GM21528 (cell line): ENCODE results near the gene EPB41L5.
"Not testable (repeated sequence)": the region's sequence is repeated elsewhere in the genome, so short reads cannot be mapped to it uniquely, and the experiment has no call there.

Experiments
- ATAC-seq: cut with Tn5 transposase; IDR thresholded peaks from one replicate; pipeline ENCODE4 v1.9.1; 2021; ENCODE audit warnings: mild to moderate bottlenecking, moderate library complexity; ENCODE audit not compliant: unreplicated experiment, low FRiP score

The EPB41L5 gene

DNA sequence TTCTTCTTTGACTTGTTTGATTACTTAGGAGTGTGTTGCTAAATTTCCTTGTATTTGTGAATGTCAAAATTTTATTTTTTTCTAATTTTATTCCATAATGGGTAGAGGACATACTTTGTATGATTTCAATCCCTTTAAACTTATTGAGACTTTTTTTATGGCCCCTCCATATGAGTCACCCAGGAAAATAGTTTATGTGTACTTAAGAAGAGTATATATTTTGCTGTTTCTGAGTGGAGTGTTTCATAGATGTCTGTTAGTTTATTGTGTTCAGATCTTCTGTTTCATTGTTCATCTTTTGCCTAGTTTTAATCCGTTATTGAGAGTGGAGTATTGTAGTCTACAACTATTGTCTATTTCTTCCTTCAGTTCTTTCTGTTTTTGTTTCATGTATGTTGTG is 81.9 kb downstream of the EPB41L5 start:
- ATAC-seq = no peak

DNA sequence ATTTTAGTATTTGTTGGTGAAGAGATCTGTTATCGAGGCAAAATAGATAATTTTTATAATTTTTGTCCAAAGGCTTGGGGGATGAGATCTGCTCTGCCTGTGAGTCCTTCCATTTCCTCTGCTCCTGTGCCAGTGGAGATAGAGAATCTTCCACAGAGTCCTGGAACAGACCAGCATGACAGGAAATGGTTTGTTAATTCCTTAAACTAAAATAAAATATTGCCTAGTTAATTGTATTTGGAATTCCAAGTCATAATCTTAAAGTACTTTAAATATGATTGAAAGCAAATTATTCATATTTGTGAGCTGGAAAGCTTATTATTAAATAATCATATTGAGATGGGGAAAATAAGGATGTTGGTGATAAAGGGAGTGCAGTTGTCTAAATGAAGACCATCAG is 87.8 kb downstream of the EPB41L5 start:
- ATAC-seq = no peak

DNA sequence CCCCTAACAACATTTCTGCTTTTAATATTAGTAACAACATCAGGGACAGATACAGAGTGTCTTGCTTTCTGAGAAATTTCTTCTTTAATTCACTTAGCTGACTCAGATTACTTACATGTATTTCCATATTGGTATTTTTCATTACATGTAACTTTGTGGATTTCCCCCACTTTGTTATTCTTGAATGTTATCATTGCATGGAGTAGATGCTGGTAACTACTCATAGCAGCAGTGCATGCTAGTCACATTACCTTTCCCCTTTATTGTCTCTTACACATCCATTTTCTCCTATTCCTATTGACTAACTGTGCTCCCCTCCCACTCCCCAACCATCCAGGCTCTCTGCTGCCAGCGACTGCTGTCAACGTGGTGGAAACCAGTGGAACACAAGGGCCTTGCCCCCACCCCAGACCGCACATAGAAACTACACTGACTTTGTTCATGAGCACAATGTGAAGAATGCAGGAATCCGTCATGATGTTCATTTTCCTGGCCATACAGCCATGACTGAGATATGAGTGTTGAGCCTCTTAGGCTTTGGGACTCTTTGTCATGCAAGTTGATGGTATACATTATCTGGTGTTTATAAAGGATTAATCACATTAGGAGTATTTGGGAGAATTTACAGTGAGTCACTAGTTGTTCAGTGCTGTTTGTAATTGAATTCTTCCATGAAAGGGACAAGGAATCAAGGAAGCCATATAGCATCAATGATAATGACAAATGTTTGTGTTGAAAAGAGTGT is 91.0 kb downstream of the EPB41L5 start:
- ATAC-seq = no peak

DNA sequence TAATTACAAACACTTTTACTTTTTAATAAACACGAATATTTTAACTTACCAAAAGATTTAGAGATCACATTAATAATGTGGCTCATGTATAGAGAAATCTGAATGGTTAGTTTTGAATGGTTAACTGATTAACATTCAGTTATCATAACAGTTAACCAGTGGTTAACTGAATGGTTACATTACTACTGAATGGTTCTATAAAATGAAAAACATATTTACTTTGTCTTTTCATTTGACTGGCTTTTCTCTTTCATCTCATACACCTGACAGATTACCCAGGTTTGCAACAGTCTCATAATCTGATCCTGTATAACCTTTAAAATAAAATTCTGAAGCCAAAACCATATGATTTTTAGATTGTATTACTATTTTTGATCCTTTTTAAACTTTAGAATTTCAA is 91.9 kb downstream of the EPB41L5 start:
- no peak for ATAC-seq

DNA sequence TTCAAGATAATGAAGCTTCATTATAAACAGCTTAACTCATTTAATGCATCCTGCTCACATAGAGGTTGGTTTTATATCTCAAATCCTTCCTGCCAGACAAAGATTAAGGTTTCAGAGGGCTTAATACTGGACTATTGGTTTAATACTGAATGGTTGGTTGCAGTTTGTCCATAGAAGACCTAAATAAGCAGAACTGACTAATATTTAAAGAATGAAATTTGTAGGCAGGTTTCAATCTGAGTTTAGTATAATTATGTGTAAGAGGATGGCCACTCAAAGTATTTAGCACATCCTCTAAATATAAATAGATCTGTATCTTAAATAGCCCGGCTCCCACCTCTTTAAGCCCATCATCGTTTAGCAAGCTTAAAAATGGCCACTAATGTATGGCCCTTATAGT is 92.5 kb downstream of the EPB41L5 start:
- ATAC-seq = no peak

DNA sequence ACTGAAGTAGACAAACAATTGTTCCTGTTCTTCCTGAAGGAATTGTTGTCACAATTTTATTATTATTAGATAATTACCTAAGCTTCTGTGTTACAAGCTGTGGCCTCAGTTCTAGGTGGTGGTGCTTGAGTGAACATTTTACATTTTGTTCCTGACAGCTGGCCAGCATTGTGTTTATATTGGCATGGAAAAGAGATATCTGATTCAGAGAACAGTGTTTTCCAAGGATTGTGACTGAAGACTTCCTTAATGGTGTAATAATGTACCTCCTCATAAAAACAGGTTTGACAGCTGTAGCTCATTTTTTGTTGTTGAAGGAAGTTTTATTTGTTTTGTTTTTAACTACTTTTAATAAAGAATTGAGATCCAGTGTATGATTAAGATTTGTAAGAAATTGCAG is 95.2 kb downstream of the EPB41L5 start:
- ATAC-seq = no peak

DNA sequence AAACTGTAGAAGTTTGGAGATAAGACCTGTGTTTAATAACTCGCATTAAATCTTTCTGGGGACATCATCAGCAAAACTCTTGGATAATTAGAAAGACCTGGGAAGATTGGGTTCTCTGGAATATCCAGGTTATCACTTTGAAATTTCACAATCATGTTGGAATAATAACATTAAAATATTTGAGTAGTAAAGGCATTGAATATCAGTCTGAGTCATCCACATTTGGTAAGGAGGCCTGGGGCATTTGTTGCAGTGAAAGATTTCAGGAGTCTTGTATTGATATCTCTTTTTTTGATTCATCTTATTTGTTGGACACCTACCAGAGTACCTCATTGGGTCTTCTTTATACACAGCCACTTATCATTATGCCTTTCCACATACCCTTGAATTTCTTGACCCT is 95.9 kb downstream of the EPB41L5 start:
- no peak for ATAC-seq

DNA sequence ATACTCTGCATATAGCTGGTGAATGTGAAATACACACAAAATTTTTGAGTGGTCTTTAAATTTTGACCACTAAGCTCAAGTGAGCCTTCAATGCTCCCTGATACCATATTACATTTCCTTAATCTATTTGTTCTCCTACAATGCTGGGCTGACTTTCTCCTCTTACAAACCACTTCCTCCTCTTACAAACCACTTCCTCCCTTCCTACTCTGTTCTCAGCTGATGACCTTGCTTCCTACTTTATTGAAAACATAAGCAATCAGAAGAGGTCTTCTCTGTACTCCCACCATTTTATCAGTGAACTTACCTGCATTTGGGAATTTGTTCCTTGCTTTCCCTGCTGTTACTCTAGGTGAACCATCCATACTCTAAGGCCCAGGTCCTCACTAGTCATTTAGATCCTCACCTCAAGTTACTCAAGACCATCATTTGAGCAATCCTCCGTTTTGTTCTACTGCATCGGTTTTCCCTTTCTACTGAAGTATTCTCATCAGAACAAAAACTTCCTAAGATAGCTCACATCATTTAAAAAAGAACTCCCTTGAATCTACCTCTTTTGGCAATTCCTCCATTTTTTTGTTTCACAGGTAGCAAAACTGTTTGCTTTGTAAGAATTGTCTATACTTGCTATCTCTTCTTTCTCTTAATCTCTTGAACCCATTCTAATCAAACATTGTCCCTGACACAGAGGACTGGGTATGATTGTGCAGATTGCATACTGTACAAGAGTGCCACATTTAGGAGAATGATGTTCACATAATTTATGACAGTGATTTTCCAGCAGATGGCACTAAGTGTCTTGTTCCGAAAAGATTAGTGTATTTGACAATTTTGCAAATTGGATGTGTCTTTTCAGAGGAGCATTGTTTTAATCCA is 96.5 kb downstream of the EPB41L5 start:
- ATAC-seq = no peak

DNA sequence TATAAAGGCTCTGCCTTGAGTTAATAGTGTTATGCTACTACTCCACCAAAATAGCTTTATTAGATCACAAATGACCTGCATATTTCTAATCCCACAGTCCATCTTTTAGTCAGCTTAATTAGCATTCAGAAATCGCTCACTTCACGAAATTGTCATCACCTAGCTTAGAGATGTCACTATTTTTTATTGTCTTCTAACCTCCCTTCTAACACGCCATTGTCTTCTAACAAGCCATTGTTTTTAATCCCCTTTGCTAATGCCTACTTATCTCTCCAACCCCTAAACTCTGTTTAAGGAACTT is 97.1 kb downstream of the EPB41L5 start:
- no peak for ATAC-seq

DNA sequence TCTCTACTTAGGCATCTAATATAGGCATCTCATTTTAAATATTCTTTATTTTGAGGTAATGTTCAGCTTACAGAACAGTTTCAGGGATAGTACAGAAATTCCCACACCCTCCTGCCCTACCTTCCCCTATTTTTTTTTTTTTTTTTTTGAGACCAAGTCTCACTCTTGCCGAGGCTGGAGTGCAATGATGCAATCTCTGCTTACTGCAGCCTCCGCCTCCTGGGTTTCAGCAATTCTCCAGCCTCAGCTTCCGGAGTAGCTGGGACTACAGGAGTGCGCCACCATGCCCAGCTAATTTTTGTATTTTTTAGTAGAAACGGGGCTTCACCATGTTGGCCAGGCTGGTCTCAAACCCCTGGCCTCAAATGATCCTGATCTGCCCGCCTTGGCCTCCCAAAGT is 97.6 kb downstream of the EPB41L5 start:
- ATAC-seq = no peak

DNA sequence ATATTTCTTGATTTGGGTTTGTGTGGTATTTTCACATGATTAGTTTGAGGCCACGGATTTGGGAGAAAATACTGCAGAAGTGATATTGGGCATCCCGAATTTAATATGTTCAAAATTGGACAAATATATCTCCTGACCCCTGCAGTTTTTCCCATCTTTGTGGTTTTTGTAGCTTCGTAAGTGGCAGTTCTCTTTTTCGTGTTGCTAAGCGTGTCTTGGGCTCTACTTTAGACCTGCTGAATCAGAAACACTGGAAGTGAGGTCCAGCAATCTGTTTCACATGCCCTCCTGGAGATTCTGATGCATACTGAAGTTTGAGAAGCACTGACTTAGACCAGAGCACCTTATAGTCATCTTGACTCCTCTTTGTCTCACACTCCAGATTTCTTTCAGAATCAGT is 98.3 kb downstream of the EPB41L5 start:
- ATAC-seq = no peak

DNA sequence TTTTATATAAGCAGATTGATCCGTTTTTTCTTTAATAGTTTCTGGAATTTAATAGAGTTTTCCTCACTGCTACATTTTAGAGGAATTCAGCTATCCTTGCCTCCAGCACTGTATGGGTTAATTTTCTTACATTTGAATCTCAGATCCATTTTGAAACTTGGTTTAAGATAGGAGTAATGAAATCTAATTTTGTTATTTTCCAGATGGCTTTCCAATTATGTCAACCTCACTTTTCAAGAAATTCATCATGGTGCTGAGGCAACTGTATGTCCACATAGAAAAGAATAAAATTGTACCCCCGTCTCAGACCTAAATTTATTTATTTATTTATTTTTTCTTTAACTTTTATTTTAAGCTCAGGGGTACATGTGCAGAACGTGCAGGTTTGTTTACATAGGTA is 105.1 kb downstream of the EPB41L5 start:
- ATAC-seq = no peak

DNA sequence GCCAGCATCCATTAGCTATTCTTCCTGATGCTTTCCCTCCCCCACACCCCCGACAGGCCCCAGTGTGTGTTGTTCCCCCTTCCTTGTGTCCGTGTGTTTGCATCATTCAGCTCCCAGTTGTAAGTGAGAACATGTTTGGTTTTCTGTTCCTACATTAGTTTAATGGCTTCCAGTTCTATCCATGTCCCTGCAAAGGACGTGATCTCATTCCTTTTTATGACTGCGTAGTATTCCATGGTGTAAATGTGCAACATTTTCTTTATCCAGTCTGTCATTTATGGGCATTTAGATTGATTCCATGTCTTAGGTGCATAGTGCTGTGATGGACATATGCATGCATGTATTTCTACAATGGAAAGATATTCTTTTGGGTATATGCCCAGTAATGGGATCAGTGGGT is 105.6 kb downstream of the EPB41L5 start:
- no peak for ATAC-seq

DNA sequence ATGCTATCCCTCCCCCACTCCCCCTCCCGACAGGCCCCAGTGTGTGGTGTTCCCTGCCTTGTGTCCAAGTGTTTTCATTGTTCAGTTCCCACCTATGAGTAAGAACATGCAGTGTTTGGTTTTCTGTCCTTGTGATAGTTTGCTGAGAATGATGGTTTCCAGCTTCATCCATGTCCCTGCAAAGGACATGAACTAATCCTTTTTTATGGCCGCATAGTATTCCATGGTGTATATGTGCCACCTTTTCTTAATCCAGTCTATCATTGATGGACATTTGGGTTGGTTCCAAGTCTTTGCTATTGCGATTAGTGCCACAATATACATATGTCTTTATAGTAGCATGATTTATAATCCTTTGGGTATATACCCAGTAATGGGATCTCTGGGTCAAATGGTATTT is 108.5 kb downstream of the EPB41L5 start:
- ATAC-seq = not testable (repeated sequence)

DNA sequence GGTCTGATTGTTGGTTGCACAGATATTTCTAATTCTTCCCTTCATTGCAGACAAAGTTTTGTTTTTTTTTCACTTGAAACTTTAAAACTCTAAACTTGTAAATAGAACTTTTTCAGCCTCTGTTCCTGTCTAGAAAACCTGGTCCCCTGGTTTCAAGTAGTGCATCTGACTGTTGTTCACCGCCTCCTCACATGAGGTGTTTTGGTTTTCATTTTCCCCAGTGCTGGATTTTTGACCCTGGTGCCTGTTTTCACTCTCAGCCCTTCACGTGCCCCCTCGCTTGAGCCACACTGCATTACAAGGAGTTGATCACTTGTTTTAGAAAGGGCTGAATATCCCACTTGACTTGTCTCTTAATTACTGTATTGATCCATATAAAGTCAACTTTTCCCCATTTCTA is 110.2 kb downstream of the EPB41L5 start:
- ATAC-seq = no peak

DNA sequence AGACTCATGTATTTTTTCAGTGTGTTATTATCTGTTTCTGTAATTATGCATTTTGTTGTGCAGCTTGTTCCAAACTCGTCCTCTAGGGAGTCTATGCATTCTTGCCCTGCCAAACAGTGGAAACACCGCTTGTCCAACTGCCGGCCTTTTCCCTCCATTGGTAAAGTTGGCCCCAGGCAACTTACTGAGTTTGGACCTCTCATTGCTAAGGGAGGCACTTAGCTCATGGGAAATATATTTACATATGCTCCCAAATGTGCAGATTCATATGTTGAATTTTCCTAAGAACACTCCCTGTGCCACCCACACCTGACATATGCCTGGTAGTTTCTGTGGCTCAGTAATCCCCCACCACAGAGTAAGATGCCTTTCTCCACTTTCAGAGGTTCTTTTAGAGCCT is 112.3 kb downstream of the EPB41L5 start:
- no peak for ATAC-seq

DNA sequence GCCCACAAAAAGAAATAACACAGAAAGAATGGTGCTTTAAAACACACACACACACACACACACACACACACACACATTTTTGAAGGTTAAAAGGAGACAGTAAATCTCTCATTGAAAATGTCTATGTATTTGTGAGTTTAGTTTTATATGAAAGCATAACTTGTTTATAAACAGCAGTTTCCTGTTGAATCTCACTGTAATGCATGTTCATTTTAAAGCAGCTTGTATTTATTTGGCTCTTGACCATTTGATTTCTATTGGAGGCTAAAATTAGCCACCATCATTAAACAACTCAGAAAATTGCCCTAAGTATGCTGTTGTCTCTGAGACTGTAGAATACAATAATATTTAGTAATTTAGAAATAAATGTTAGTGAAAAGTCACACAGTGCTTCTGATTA is 115.3 kb downstream of the EPB41L5 start:
- no peak for ATAC-seq

DNA sequence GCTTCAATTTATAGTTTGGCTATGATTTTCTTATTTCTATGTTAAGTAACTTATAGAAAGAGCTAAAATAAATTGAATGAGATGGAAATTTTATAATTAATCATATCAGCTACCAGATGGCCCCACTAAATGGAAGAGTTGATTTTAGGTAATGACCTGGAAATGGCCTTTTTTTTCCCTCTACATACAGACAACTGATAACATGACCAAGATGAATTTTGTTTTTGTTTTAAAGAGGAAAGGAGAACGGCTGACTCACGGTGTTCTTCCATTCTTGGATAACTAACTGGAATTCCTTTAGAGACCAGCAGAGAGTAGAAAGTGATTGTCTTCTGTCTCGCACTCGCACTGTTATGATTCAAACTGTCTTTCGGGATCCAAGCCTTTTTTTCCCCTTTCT is 119.3 kb downstream of the EPB41L5 start:
- no peak for ATAC-seq

DNA sequence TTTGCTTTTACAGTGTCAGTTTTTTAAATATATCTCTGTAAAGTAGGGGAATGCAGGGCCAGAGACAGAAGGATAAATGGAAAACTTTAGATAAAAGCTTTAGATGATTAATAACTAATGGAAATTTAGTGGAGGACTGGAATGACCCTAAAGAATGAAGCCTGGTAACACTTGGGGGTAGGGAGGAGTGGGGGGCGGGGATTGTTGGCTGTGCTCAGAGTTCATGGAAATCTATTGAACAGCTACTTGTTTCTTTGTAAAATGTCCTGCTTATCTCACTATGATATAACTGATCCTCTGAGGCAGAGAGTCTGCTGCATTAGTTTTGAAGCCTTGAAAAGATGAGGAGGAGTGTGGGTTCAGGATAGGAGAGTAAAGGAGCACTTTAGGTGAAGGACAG is 119.8 kb downstream of the EPB41L5 start:
- ATAC-seq = no peak

DNA sequence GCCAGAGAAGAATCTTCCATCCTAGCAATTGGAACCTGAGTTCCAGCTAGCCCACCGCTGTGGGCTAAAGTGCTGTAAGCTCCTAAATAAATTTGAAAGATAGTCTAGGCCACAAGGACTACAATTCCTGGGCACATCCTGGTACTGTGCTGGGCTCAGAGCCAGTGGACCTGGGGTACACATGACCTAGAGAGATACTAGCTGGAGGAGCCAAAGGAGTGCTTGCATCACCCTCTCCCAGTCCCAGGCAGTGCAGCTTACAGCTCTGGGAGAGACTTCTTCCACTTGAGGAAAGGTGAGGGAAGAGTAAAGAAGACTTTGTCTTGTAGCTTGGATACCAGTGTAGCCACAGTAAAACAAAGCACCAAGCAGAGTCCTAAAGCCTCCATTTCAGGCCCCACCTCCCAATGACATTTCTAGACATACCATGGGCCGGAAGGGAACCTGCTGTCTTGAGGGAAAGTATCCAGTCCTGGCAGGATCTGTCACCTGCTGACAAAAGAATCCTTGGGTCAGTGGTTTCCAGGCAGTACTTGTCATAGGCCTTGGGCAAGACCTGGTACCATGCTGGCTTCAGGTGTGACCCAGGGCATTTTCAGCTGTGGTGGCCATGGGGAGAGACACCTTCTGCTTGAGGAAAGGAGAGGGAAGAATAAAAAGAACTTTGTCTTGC is 120.8 kb downstream of the EPB41L5 start:
- ATAC-seq = no peak

DNA sequence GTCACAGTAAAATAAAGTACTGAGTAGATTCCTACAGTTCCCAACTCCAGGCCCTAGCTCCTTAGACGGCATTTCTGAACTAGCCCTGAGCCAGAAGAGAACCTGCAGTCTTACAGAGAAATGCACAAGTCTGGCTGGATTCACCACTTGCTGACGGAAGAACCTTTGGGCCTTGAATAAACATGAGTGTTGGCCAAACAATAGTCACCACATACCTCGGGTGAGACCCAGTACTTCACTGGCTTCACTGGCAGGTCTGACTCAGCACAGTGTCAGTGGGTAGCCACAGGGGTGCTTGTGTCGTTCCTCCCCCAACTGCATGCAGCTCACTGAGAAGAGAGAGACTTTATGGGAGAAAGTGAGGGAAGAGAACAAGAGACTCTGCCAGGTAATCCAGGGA is 121.4 kb downstream of the EPB41L5 start:
- ATAC-seq = no peak

DNA sequence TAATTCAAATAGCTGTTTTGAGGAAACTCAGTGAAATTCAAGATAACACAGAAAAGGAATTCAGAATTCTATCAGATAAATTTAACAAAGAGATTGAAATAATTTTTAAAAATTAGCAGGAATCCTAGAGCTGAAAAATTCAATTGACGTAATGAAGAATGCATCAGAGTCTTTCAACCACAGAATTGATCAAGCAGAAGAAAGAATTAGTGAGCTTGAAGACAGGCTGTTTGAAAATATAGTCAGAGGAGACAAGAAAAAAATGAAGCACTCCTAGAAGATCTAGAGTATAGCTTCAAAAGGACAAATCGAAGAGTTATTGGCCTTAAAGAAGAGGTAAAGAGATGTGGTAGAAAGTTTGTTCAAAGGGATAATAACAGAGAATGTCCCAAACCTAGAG is 122.1 kb downstream of the EPB41L5 start:
- ATAC-seq = not testable (repeated sequence)
